WTC11 (cell line): ENCODE results near the gene ABCB6.

ENCODE experiments used
- NFE2L1 ChIP-seq: sonication (generic); formaldehyde crosslinking; IDR thresholded peaks from 2 replicates; pipeline ENCODE4 v1.8.1; 2023; ENCODE audit warnings: missing genetic modification reagents
- TCF7 ChIP-seq: sonication (generic); formaldehyde crosslinking; IDR thresholded peaks from 2 replicates; pipeline ENCODE4 v1.8.0; 2022; ENCODE audit warnings: mild to moderate bottlenecking, low read depth, missing genetic modification reagents, moderate library complexity
- ZNF232 ChIP-seq: sonication (generic); formaldehyde crosslinking; IDR thresholded peaks from 2 replicates; pipeline ENCODE4 v1.8.0; 2022; ENCODE audit warnings: mild to moderate bottlenecking, missing genetic modification reagents
- ZNF263 ChIP-seq: sonication (generic); formaldehyde crosslinking; IDR thresholded peaks from 2 replicates; pipeline ENCODE4 v1.8.1; 2022; ENCODE audit warnings: low read depth, mild to moderate bottlenecking, moderate library complexity, missing genetic modification reagents
- TF ChIP-seq, protein P1 (sequence below): sonication (generic); formaldehyde crosslinking; IDR thresholded peaks from 2 replicates; pipeline ENCODE4 v1.8.0; 2022; ENCODE audit warnings: mild to moderate bottlenecking, missing genetic modification reagents
- TF ChIP-seq, protein P2 (sequence below): fragments of 200-600 bp; IDR thresholded peaks from 2 replicates; pipeline ENCODE4 v1.8.0; 2022; ENCODE audit warnings: antibody characterized with exemption
- TF ChIP-seq, protein P3 (sequence below): sonication (generic); formaldehyde crosslinking; IDR thresholded peaks from 2 replicates; pipeline ENCODE4 v1.8.1; 2023; ENCODE audit warnings: mild to moderate bottlenecking, missing genetic modification reagents
- TF ChIP-seq, protein P4 (sequence below): sonication (generic); formaldehyde crosslinking; IDR thresholded peaks from 2 replicates; pipeline ENCODE4 v1.8.0; 2022; ENCODE audit warnings: mild to moderate bottlenecking, missing genetic modification reagents

DNA sequence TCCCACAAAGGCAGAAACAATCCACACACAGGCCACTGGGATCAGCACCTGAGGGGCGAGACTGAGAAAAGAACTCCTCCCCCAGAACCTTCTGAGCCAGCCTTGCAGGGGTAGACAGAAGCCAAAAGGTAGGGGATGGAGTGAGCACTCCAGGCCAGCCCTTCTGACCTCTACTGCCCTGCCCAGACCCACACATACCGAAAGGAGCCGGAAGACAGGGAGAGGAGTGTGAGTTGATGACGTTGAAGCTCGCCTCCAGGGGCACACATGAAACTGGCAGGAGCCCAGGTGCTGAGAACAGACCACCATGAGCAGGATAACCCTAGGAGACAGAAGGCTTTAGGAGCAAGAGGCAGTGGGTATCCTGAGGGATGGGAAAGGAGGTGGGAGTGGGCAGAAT lies 50.8 kb downstream of the ABCB6 start:
- no peak for TF ChIP-seq TCF7 (CRISPR knock-in tag)
- TF ChIP-seq, protein P1, sequence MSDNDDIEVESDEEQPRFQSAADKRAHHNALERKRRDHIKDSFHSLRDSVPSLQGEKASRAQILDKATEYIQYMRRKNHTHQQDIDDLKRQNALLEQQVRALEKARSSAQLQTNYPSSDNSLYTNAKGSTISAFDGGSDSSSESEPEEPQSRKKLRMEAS, result no peak
- TF ChIP-seq ZNF232, result no peak
- no peak for TF ChIP-seq ZNF263
- TF ChIP-seq, protein P2, sequence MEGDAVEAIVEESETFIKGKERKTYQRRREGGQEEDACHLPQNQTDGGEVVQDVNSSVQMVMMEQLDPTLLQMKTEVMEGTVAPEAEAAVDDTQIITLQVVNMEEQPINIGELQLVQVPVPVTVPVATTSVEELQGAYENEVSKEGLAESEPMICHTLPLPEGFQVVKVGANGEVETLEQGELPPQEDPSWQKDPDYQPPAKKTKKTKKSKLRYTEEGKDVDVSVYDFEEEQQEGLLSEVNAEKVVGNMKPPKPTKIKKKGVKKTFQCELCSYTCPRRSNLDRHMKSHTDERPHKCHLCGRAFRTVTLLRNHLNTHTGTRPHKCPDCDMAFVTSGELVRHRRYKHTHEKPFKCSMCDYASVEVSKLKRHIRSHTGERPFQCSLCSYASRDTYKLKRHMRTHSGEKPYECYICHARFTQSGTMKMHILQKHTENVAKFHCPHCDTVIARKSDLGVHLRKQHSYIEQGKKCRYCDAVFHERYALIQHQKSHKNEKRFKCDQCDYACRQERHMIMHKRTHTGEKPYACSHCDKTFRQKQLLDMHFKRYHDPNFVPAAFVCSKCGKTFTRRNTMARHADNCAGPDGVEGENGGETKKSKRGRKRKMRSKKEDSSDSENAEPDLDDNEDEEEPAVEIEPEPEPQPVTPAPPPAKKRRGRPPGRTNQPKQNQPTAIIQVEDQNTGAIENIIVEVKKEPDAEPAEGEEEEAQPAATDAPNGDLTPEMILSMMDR, result no peak
- TF ChIP-seq, protein P3, sequence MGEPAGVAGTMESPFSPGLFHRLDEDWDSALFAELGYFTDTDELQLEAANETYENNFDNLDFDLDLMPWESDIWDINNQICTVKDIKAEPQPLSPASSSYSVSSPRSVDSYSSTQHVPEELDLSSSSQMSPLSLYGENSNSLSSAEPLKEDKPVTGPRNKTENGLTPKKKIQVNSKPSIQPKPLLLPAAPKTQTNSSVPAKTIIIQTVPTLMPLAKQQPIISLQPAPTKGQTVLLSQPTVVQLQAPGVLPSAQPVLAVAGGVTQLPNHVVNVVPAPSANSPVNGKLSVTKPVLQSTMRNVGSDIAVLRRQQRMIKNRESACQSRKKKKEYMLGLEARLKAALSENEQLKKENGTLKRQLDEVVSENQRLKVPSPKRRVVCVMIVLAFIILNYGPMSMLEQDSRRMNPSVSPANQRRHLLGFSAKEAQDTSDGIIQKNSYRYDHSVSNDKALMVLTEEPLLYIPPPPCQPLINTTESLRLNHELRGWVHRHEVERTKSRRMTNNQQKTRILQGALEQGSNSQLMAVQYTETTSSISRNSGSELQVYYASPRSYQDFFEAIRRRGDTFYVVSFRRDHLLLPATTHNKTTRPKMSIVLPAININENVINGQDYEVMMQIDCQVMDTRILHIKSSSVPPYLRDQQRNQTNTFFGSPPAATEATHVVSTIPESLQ, result no peak
- no peak for TF ChIP-seq NFE2L1
- TF ChIP-seq, protein P4, sequence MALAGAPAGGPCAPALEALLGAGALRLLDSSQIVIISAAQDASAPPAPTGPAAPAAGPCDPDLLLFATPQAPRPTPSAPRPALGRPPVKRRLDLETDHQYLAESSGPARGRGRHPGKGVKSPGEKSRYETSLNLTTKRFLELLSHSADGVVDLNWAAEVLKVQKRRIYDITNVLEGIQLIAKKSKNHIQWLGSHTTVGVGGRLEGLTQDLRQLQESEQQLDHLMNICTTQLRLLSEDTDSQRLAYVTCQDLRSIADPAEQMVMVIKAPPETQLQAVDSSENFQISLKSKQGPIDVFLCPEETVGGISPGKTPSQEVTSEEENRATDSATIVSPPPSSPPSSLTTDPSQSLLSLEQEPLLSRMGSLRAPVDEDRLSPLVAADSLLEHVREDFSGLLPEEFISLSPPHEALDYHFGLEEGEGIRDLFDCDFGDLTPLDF (CRISPR knock-in tag), result no peak
